GM12878 (cell line): ENCODE data around the gene PPP4R4.

Experiments used
- CREM ChIP-seq: IDR thresholded peaks from 2 replicates; pipeline ENCODE4 v1.6.1; 2014; ENCODE audit warnings: antibody characterized with exemption, low read depth
- ELK1 ChIP-seq: IDR thresholded peaks from 2 replicates; pipeline ENCODE4 v1.6.1; 2012; ENCODE audit warnings: low read depth, low read length, improper control_type of control experiment
- TF ChIP-seq, protein P1 (sequence below), 3 experiments: IDR thresholded peaks in 2 of 3; conservative IDR thresholded peaks in 1 of 3; 2 replicates each; pipeline ENCODE4 v1.5.1; 2011; ENCODE audit warnings: low read depth in 3 of 3, low read length in 3 of 3, mild to moderate bottlenecking in 3 of 3, control low read depth in 2 of 3, moderate library complexity in 2 of 3, inconsistent platforms in 1 of 3, mixed read lengths in 1 of 3; ENCODE audit not compliant: control insufficient read depth in 2 of 3, insufficient read depth in 1 of 3; ENCODE audit errors: extremely low read depth in 1 of 3
- TF ChIP-seq, protein P2 (sequence below): fragments of 450-650 bp; IDR thresholded peaks from 2 replicates; pipeline ENCODE4 v1.6.1; 2016; ENCODE audit warnings: mild to moderate bottlenecking

- TF ChIP-seq, protein P1, sequence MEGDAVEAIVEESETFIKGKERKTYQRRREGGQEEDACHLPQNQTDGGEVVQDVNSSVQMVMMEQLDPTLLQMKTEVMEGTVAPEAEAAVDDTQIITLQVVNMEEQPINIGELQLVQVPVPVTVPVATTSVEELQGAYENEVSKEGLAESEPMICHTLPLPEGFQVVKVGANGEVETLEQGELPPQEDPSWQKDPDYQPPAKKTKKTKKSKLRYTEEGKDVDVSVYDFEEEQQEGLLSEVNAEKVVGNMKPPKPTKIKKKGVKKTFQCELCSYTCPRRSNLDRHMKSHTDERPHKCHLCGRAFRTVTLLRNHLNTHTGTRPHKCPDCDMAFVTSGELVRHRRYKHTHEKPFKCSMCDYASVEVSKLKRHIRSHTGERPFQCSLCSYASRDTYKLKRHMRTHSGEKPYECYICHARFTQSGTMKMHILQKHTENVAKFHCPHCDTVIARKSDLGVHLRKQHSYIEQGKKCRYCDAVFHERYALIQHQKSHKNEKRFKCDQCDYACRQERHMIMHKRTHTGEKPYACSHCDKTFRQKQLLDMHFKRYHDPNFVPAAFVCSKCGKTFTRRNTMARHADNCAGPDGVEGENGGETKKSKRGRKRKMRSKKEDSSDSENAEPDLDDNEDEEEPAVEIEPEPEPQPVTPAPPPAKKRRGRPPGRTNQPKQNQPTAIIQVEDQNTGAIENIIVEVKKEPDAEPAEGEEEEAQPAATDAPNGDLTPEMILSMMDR (IDR thresholded peaks at IDR 0.05 in 2 of 3, conservative IDR thresholded peaks at IDR 0.05 in 1 of 3; ENCODE audit: control insufficient read depth in 2 of 3, extremely low read depth in 1 of 3, insufficient read depth in 1 of 3, low read depth in 3 of 3, low read length in 3 of 3) = no peak
- no peak for TF ChIP-seq CREM
- TF ChIP-seq, protein P2, sequence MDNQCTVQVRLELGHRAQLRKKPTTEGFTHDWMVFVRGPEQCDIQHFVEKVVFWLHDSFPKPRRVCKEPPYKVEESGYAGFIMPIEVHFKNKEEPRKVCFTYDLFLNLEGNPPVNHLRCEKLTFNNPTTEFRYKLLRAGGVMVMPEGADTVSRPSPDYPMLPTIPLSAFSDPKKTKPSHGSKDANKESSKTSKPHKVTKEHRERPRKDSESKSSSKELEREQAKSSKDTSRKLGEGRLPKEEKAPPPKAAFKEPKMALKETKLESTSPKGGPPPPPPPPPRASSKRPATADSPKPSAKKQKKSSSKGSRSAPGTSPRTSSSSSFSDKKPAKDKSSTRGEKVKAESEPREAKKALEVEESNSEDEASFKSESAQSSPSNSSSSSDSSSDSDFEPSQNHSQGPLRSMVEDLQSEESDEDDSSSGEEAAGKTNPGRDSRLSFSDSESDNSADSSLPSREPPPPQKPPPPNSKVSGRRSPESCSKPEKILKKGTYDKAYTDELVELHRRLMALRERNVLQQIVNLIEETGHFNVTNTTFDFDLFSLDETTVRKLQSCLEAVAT = no peak
- TF ChIP-seq ELK1 = no peak
Measured at GRCh38 chr14:94305620-94306019, 131.5 kb downstream of the PPP4R4 start.
